Right hindlimb (tissue), 1 donor: ENCODE results near the gene PRKCH.

Experiments
- DNase-seq: peaks from one replicate; pipeline ENCODE4 v3.0.0-alpha.2; 2018

PRKCH gene

GRCh38 chr14:61536661-61537562 is 215.5 kb downstream of the PRKCH start:
- DNase-seq = no peak

GRCh38 chr14:61537563-61538463 is 216.4 kb downstream of the PRKCH start:
- no peak for DNase-seq

- DNase-seq = no peak
Measured at GRCh38 chr14:61538464-61539022, 217.2 kb downstream of the PRKCH start.

- DNase-seq = no peak
Measured at GRCh38 chr14:61539631-61540030, 218.3 kb downstream of the PRKCH start.

- DNase-seq = no peak
Measured at GRCh38 chr14:61540931-61541330, 219.6 kb downstream of the PRKCH start.

GRCh38 chr14:61542848-61543790 is 221.7 kb downstream of the PRKCH start:
- DNase-seq = peak; percentile 64

- no peak for DNase-seq
Measured at GRCh38 chr14:61543946-61544345, 222.6 kb downstream of the PRKCH start.

GRCh38 chr14:61544448-61545330 is 223.3 kb downstream of the PRKCH start:
- no peak for DNase-seq

- no peak for DNase-seq
Measured at GRCh38 chr14:61545726-61546455, 224.5 kb downstream of the PRKCH start.

GRCh38 chr14:61547186-61548069 is 226.0 kb downstream of the PRKCH start:
- DNase-seq = peak; percentile 68

- DNase-seq = no peak
Measured at GRCh38 chr14:61549425-61549824, 228.0 kb downstream of the PRKCH start.

- no peak for DNase-seq
Measured at GRCh38 chr14:61551384-61551783, 230.0 kb downstream of the PRKCH start.

GRCh38 chr14:61552241-61552640 is 230.9 kb downstream of the PRKCH start:
- DNase-seq = no peak

- no peak for DNase-seq
Measured at GRCh38 chr14:61553730-61554641, 232.6 kb downstream of the PRKCH start.

- DNase-seq = no peak
Measured at GRCh38 chr14:61555056-61555838, 233.9 kb downstream of the PRKCH start.

GRCh38 chr14:61556455-61556854 is 235.1 kb downstream of the PRKCH start:
- DNase-seq = no peak

- no peak for DNase-seq
Measured at GRCh38 chr14:61557262-61557661, 235.9 kb downstream of the PRKCH start.
